Measurements from ENCODE around the gene SULT1C2.

SULT1C2 gene

DNA sequence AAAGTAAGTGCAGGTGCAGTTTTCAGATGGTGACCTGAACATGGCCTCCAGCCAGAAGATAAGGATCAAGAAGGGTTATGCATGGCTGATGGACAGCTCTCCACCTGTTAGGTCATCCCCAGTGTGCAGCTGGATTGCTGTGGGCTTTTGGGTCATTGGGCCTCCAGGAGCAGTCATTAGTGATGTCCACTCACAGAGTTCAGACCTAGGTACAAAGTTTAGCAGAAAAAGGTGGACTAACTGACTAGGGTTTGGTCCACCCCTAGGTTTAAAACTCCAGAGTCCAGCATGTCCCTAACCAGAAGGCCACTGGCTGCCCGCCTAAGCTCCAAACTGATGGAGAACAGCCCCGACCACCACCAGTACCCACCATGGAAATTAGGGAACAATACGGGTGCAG is 18.3 kb upstream of the SULT1C2 start:
- no peaks in the 10 kb centered on the region for H3K9me3 ChIP-seq (ENCODE audit: control insufficient read depth, insufficient read depth, low read length)
- no peaks in the 10 kb centered on the region for H3K9me2 ChIP-seq (replicated peaks; ENCODE audit: control insufficient read depth, low read length)
- H3K4me2 ChIP-seq (ENCODE audit: low read length) = no peak overlapping the region
- no peak overlapping the region for H3K4me3 ChIP-seq (ENCODE audit: low read length)
- H3K36me3 ChIP-seq (ENCODE audit: control insufficient read depth, low read length) = no peaks in the 10 kb centered on the region
- peaks cover 4% of the 10 kb centered on the region; the same call in 1 of the 2 replicates for H3K27me3 ChIP-seq (ENCODE audit: control insufficient read depth, low read length)
- TF ChIP-seq CTCF (IDR thresholded peaks at IDR 0.05; ENCODE audit: low read depth, low read length, poor library complexity, severe bottlenecking) (no peak), EZH2phosphoT487 (IDR thresholded peaks at IDR 0.05; ENCODE audit: borderline replicate concordance, low read length) (no peak)
- no peaks in the 10 kb centered on the region for H3F3A ChIP-seq (ENCODE audit: control insufficient read depth, insufficient read depth)
- no peak overlapping the region for H3K27ac ChIP-seq (ENCODE audit: low read depth, low read length)
- no peaks in the 10 kb centered on the region for H3K79me2 ChIP-seq (ENCODE audit: control insufficient read depth, low read length)
- no peaks in the 10 kb centered on the region for H3K4me1 ChIP-seq (ENCODE audit: control insufficient read depth, low read length)
- no peaks in the 10 kb centered on the region for H4K20me1 ChIP-seq (ENCODE audit: control insufficient read depth, insufficient read depth, low read depth, low read length)

- H3F3A ChIP-seq (ENCODE audit: control insufficient read depth, insufficient read depth) = no peaks in the 10 kb centered on the region
Measured at GRCh38 chr2:108270768-108271506, 17.8 kb upstream of the SULT1C2 start.

GRCh38 chr2:108271691-108272253 is 16.9 kb upstream of the SULT1C2 start:
- H3K27ac ChIP-seq (ENCODE audit: low read depth, low read length) = no peak overlapping the region
- H3K36me3 ChIP-seq (ENCODE audit: control insufficient read depth, low read length) = no peaks in the 10 kb centered on the region
- no peaks in the 10 kb centered on the region for H3K9me2 ChIP-seq (replicated peaks; ENCODE audit: control insufficient read depth, low read length)
- peaks cover 4% of the 10 kb centered on the region; the same call in 1 of the 2 replicates for H3K27me3 ChIP-seq (ENCODE audit: control insufficient read depth, low read length)
- no peaks in the 10 kb centered on the region for H3K79me2 ChIP-seq (ENCODE audit: control insufficient read depth, low read length)
- H3F3A ChIP-seq (ENCODE audit: control insufficient read depth, insufficient read depth) = no peaks in the 10 kb centered on the region
- no peaks in the 10 kb centered on the region for H4K20me1 ChIP-seq (ENCODE audit: control insufficient read depth, insufficient read depth, low read depth, low read length)
- H3K4me2 ChIP-seq (ENCODE audit: low read length) = no peak overlapping the region
- no peak overlapping the region for H3K4me3 ChIP-seq (ENCODE audit: low read length)
- no peak for TF ChIP-seq CTCF (IDR thresholded peaks at IDR 0.05; ENCODE audit: low read depth, low read length, poor library complexity, severe bottlenecking)
- no peak for TF ChIP-seq EZH2phosphoT487 (IDR thresholded peaks at IDR 0.05; ENCODE audit: borderline replicate concordance, low read length)
- H3K4me1 ChIP-seq (ENCODE audit: control insufficient read depth, low read length) = no peaks in the 10 kb centered on the region
- H3K9me3 ChIP-seq (ENCODE audit: control insufficient read depth, insufficient read depth, low read length) = no peaks in the 10 kb centered on the region

More at GRCh38 chr2:108270768-108271506, 17.8 kb upstream of the SULT1C2 start:
- Histone ChIP-seq H3K4me1 (ENCODE audit: control insufficient read depth, low read length) (no peaks in the 10 kb centered on the region), H3K9me3 (ENCODE audit: control insufficient read depth, insufficient read depth, low read length) (no peaks in the 10 kb centered on the region), H4K20me1 (ENCODE audit: control insufficient read depth, insufficient read depth, low read depth, low read length) (no peaks in the 10 kb centered on the region), H3K9me2 (replicated peaks; ENCODE audit: control insufficient read depth, low read length) (no peaks in the 10 kb centered on the region), H3K4me2 (ENCODE audit: low read length) (no peak overlapping the region), H3K4me3 (ENCODE audit: low read length) (no peak overlapping the region), H3K27ac (ENCODE audit: low read depth, low read length) (no peak overlapping the region), H3K27me3 (ENCODE audit: control insufficient read depth, low read length) (peaks cover 4% of the 10 kb centered on the region; the same call in 1 of the 2 replicates), H3K36me3 (ENCODE audit: control insufficient read depth, low read length) (no peaks in the 10 kb centered on the region), H3K79me2 (ENCODE audit: control insufficient read depth, low read length) (no peaks in the 10 kb centered on the region)
- no peak for TF ChIP-seq EZH2phosphoT487 (IDR thresholded peaks at IDR 0.05; ENCODE audit: borderline replicate concordance, low read length)
- no peak for TF ChIP-seq CTCF (IDR thresholded peaks at IDR 0.05; ENCODE audit: low read depth, low read length, poor library complexity, severe bottlenecking)
